HG03097 (cell line): Measurements from ENCODE around the gene SYP.

ENCODE experiments used
- ATAC-seq: cut with Tn5 transposase; IDR thresholded peaks from one replicate; pipeline ENCODE4 v1.9.1; 2021; ENCODE audit not compliant: unreplicated experiment, low FRiP score

The SYP gene

GRCh38 chrX:49225858-49226257, 25.9 kb upstream of the SYP start:
- ATAC-seq, result no peak

GRCh38 chrX:49221868-49222267, 21.9 kb upstream of the SYP start:
- ATAC-seq, result no peak

- ATAC-seq, result no peak
Observed at GRCh38 chrX:49220100-49220499, 20.1 kb upstream of the SYP start.

- no peak for ATAC-seq
Observed at GRCh38 chrX:49214996-49215526, 15.1 kb upstream of the SYP start.

- no peak for ATAC-seq
Observed at GRCh38 chrX:49214416-49214815, 14.4 kb upstream of the SYP start.

GRCh38 chrX:49212861-49213260, 12.9 kb upstream of the SYP start:
- ATAC-seq, result no peak

- ATAC-seq, result no peak
Observed at GRCh38 chrX:49212209-49212608, 12.2 kb upstream of the SYP start.

- no peak for ATAC-seq
Observed at GRCh38 chrX:49211074-49211473, 11.1 kb upstream of the SYP start.

GRCh38 chrX:49210406-49210805, 10.4 kb upstream of the SYP start:
- ATAC-seq, result no peak

- ATAC-seq, result no peak
Observed at GRCh38 chrX:49209434-49210251, 9.7 kb upstream of the SYP start.

- ATAC-seq, result no peak
Observed at GRCh38 chrX:49208399-49208798, 8.4 kb upstream of the SYP start.

GRCh38 chrX:49206543-49206942, 6.5 kb upstream of the SYP start:
- no peak for ATAC-seq

- no peak for ATAC-seq
Observed at GRCh38 chrX:49205443-49205842, 5.5 kb upstream of the SYP start.

- ATAC-seq, result no peak
Observed at GRCh38 chrX:49204709-49205108, 4.7 kb upstream of the SYP start.

- ATAC-seq, result no peak
Observed at GRCh38 chrX:49204017-49204416, 4.0 kb upstream of the SYP start.

GRCh38 chrX:49203536-49203935, 3.5 kb upstream of the SYP start:
- ATAC-seq, result no peak

- ATAC-seq, result no peak
Observed at GRCh38 chrX:49202022-49202421, 2.0 kb upstream of the SYP start.

GRCh38 chrX:49199315-49199595, 738 bp downstream of the SYP start:
- ATAC-seq, result no peak

GRCh38 chrX:49198540-49199314, 1.3 kb downstream of the SYP start:
- no peak for ATAC-seq

GRCh38 chrX:49197543-49198087, 2.4 kb downstream of the SYP start:
- no peak for ATAC-seq

GRCh38 chrX:49193542-49193964, 6.4 kb downstream of the SYP start:
- ATAC-seq, result no peak
